ENCODE data around the gene STRA8. TPM values are rescaled to one million over a fixed set of nuclear protein-coding genes. Genes with fewer than 3 reads are reported as not detected.

STRA8 gene
- polyA plus RNA-seq = not detected

GRCh38 chr7:135233570-135233969 lies at the start of gene STRA8:
Gene STRA8 (plus strand): TSS chr7:135233838. CDS start chr7:135240525, 6,687 bp downstream.
- H3K36me3 ChIP-seq (ENCODE audit: control insufficient read depth in 2 of 2, insufficient read depth in 2 of 2, low read length in 1 of 2) = no peaks in the 10 kb centered on the region
- no peaks in the 10 kb centered on the region for H3K27me3 ChIP-seq (ENCODE audit: control insufficient read depth in 1 of 2, insufficient read depth in 2 of 2, low read length in 2 of 2)
- H3K27ac ChIP-seq (ENCODE audit: low read depth in 2 of 2, low read length in 1 of 2) = no peak within 1 kb of the TSS
- peaks cover 3% of the 10 kb centered on the region in 2 donors for H3K9me3 ChIP-seq (ENCODE audit: control insufficient read depth in 2 of 2, insufficient read depth in 1 of 2, low read depth in 1 of 2, low read length in 1 of 2)
- H3K4me3 ChIP-seq (ENCODE audit: low read depth in 1 of 2, low read length in 2 of 2) = no peak within 1 kb of the TSS
- H3K4me1 ChIP-seq (ENCODE audit: control insufficient read depth in 2 of 2, insufficient read depth in 2 of 2, low read length in 1 of 2) = no peaks in the 10 kb centered on the region
- WGBS, 2 donors = 91 to 94% methylated on average over 25 to 28 of the region's 28 CpGs

DNA sequence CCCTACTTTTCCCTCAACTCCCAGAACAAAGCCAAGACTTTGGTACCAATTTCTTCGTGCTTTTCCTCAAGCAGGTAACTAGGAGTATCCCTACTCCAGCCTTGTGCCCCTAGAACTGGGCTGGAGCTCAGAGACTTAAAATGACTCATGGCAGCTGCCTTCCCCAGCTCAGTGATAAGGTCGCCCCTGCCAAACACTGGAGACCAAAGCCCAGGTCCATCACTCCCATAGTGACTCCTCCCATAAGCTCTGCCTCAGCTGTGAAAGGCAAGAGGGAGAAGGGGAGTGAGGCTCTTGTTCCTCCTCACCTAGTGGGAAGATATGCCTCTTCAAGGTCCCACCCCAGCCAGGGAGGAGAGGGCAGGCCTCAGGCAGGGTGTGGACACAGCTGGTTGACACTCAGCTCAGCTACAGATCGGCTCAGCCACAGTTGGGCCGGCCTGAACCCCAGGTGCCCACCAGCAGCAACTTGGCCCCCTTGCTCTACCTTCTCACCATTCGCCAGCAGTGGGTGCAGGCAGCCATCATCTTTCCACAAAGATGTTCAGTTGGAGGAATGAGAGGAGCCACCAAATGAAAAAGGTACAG lies 49.3 kb upstream of the STRA8 start:
- Histone ChIP-seq H3K27me3 (ENCODE audit: control insufficient read depth in 1 of 2, insufficient read depth in 2 of 2, low read length in 2 of 2) (no peaks in the 10 kb centered on the region), H3K9me3 (ENCODE audit: control insufficient read depth in 2 of 2, insufficient read depth in 1 of 2, low read depth in 1 of 2, low read length in 1 of 2) (peaks cover 3 to 10% of the 10 kb centered on the region in 2 donors), H3K4me1 (ENCODE audit: control insufficient read depth in 2 of 2, insufficient read depth in 2 of 2, low read length in 1 of 2) (no peaks in the 10 kb centered on the region), H3K36me3 (ENCODE audit: control insufficient read depth in 2 of 2, insufficient read depth in 2 of 2, low read length in 1 of 2) (peaks cover 18 to 48% of the 10 kb centered on the region in 2 donors), H3K4me3 (ENCODE audit: low read depth in 1 of 2, low read length in 2 of 2) (no peak overlapping the region), H3K27ac (ENCODE audit: low read depth in 2 of 2, low read length in 1 of 2) (no peak overlapping the region)
- 95% methylated on average over 5 of the region's 5 CpGs for WGBS, 2 donors

DNA sequence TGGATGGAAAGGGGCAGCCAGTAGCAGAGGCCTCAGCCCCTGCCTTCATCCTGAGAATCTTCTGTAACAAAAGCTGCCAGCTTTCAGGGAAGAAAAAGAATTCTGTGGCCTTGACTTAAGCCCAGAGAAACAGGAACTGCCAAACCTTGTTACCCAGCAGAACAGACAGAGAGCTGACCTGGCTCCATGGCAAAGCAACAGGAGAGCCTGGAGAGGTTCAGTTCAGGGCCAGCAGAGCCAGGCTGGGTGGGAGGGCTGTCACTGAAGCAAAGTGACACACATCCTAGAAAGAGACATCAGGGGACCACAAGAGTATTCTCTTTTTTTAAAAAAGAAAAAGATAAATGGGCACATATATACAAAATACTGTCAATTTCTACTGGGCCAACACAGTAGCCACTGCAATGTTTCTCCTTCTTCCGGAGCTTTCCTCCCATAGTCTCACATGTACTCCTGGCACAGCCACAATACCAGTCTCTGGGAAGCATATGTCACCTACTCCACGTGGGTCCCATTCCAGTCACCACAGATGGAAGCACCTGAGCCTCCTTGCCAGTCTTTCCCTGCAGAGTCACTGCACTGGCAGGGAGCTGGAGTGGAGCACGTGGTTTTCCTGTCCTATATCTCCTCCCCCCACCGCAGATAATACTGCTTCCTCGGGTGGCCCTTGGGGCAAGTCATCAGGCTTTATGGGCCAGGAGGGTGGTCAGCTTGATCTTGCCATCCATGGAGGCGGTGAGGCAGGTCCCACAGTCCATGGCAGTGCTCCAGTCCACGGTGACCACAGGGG lies 48.0 kb upstream of the STRA8 start:
- H3K9me3 ChIP-seq (ENCODE audit: control insufficient read depth in 2 of 2, insufficient read depth in 1 of 2, low read depth in 1 of 2, low read length in 1 of 2) = peaks cover 3 to 10% of the 10 kb centered on the region in 2 donors
- WGBS, 2 donors = 85 to 87% methylated on average over 7 of the region's 7 CpGs

GRCh38 chr7:135186261-135186540 lies 47.4 kb upstream of the STRA8 start:
- H3K4me3 ChIP-seq (ENCODE audit: low read depth in 1 of 2, low read length in 2 of 2) = no peak overlapping the region
- 88 to 95% methylated on average over 3 of the region's 3 CpGs for WGBS, 2 donors

More for the DNA sequence above, 48.0 kb upstream of the STRA8 start:
- H3K27ac ChIP-seq (ENCODE audit: low read depth in 2 of 2, low read length in 1 of 2) = no peak overlapping the region
- no peak overlapping the region for H3K4me3 ChIP-seq (ENCODE audit: low read depth in 1 of 2, low read length in 2 of 2)
- peaks cover 0 to 3% of the 10 kb centered on the region in 2 donors for H3K4me1 ChIP-seq (ENCODE audit: control insufficient read depth in 2 of 2, insufficient read depth in 2 of 2, low read length in 1 of 2)
- H3K36me3 ChIP-seq (ENCODE audit: control insufficient read depth in 2 of 2, insufficient read depth in 2 of 2, low read length in 1 of 2) = peaks cover 18 to 48% of the 10 kb centered on the region in 2 donors
- H3K27me3 ChIP-seq (ENCODE audit: control insufficient read depth in 1 of 2, insufficient read depth in 2 of 2, low read length in 2 of 2) = no peaks in the 10 kb centered on the region

DNA sequence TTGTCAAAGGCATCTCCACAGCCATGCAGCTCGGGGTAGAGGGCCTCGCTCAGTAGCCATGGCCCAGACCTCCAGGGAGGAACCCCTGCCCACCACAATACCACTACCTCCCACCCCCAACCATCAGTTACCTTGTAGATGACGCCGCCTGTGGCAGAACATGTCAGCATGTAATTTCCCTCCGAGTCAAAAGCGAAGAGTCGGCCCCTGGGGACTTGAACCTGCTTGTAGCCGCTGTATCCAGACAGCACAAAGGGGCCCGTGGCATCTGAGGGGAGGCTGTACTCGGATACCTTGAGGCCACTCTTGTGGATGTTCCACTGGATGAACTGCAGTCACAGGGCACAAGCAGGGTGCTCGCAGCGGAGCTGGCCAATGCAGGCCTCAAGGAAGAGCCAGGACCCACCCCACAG lies 46.8 kb upstream of the STRA8 start:
- H3K27me3 ChIP-seq (ENCODE audit: control insufficient read depth in 1 of 2, insufficient read depth in 2 of 2, low read length in 2 of 2) = no peaks in the 10 kb centered on the region
- no peak overlapping the region for H3K4me3 ChIP-seq (ENCODE audit: low read depth in 1 of 2, low read length in 2 of 2)
- H3K27ac ChIP-seq (ENCODE audit: low read depth in 2 of 2, low read length in 1 of 2) = no peak overlapping the region
- H3K9me3 ChIP-seq (ENCODE audit: control insufficient read depth in 2 of 2, insufficient read depth in 1 of 2, low read depth in 1 of 2, low read length in 1 of 2) = peaks cover 3 to 6% of the 10 kb centered on the region in 2 donors
- peaks cover 18 to 48% of the 10 kb centered on the region in 2 donors for H3K36me3 ChIP-seq (ENCODE audit: control insufficient read depth in 2 of 2, insufficient read depth in 2 of 2, low read length in 1 of 2)
- 81 to 83% methylated on average over 12 of the region's 12 CpGs for WGBS, 2 donors
- peaks cover 0 to 3% of the 10 kb centered on the region in 2 donors for H3K4me1 ChIP-seq (ENCODE audit: control insufficient read depth in 2 of 2, insufficient read depth in 2 of 2, low read length in 1 of 2)

More at GRCh38 chr7:135186261-135186540, 47.4 kb upstream of the STRA8 start:
- H3K27ac ChIP-seq (ENCODE audit: low read depth in 2 of 2, low read length in 1 of 2) = no peak overlapping the region
- peaks cover 18 to 48% of the 10 kb centered on the region in 2 donors for H3K36me3 ChIP-seq (ENCODE audit: control insufficient read depth in 2 of 2, insufficient read depth in 2 of 2, low read length in 1 of 2)
- H3K9me3 ChIP-seq (ENCODE audit: control insufficient read depth in 2 of 2, insufficient read depth in 1 of 2, low read depth in 1 of 2, low read length in 1 of 2) = peaks cover 3 to 7% of the 10 kb centered on the region in 2 donors
- no peaks in the 10 kb centered on the region for H3K27me3 ChIP-seq (ENCODE audit: control insufficient read depth in 1 of 2, insufficient read depth in 2 of 2, low read length in 2 of 2)
- H3K4me1 ChIP-seq (ENCODE audit: control insufficient read depth in 2 of 2, insufficient read depth in 2 of 2, low read length in 1 of 2) = peaks cover 0 to 3% of the 10 kb centered on the region in 2 donors

- Histone ChIP-seq H3K27me3 (ENCODE audit: control insufficient read depth in 1 of 2, insufficient read depth in 2 of 2, low read length in 2 of 2) (no peaks in the 10 kb centered on the region), H3K9me3 (ENCODE audit: control insufficient read depth in 2 of 2, insufficient read depth in 1 of 2, low read depth in 1 of 2, low read length in 1 of 2) (no peaks in the 10 kb centered on the region), H3K4me3 (ENCODE audit: low read depth in 1 of 2, low read length in 2 of 2) (no peak overlapping the region), H3K36me3 (ENCODE audit: control insufficient read depth in 2 of 2, insufficient read depth in 2 of 2, low read length in 1 of 2) (peaks cover 17 to 51% of the 10 kb centered on the region in 2 donors), H3K4me1 (ENCODE audit: control insufficient read depth in 2 of 2, insufficient read depth in 2 of 2, low read length in 1 of 2) (peaks cover 0 to 6% of the 10 kb centered on the region in 2 donors), H3K27ac (ENCODE audit: low read depth in 2 of 2, low read length in 1 of 2) (no peak overlapping the region)
- 90 to 93% methylated on average over 12 of the region's 12 CpGs for WGBS, 2 donors
Observed at GRCh38 chr7:135188298-135188984, 45.2 kb upstream of the STRA8 start.

DNA sequence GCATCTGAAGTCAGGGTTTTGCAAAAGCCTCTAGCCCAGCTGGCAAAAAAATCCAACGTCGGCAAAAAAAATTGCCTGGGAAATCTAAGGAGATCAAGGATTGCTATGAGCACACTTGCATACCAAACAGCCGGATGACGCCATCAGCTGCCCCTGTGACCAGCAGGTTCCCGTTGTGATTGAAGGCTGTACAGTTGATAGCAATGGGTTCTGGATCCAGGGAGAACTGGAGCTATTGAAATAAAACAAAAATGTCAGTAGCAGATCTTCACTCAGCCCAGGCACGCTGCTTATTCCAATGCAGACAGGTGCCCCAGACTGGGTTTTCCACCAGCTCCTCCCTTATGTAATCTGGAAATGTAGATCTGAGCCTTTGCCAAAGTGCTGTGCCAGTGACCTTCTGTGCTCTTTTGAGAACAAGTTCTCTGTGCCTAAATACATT lies 44.4 kb upstream of the STRA8 start:
- 65 to 66% methylated on average over 6 of the region's 6 CpGs for WGBS, 2 donors
- peaks cover 0 to 8% of the 10 kb centered on the region in 2 donors for H3K4me1 ChIP-seq (ENCODE audit: control insufficient read depth in 2 of 2, insufficient read depth in 2 of 2, low read length in 1 of 2)
- H3K27ac ChIP-seq (ENCODE audit: low read depth in 2 of 2, low read length in 1 of 2) = peak overlapping the region in 1 of 2 donors; percentile 15
- H3K9me3 ChIP-seq (ENCODE audit: control insufficient read depth in 2 of 2, insufficient read depth in 1 of 2, low read depth in 1 of 2, low read length in 1 of 2) = no peaks in the 10 kb centered on the region
- H3K27me3 ChIP-seq (ENCODE audit: control insufficient read depth in 1 of 2, insufficient read depth in 2 of 2, low read length in 2 of 2) = no peaks in the 10 kb centered on the region
- no peak overlapping the region for H3K4me3 ChIP-seq (ENCODE audit: low read depth in 1 of 2, low read length in 2 of 2)
- H3K36me3 ChIP-seq (ENCODE audit: control insufficient read depth in 2 of 2, insufficient read depth in 2 of 2, low read length in 1 of 2) = peaks cover 13 to 53% of the 10 kb centered on the region in 2 donors

- WGBS, 2 donors = 55 to 60% methylated on average over 4 of the region's 4 CpGs
- Histone ChIP-seq H3K36me3 (ENCODE audit: control insufficient read depth in 2 of 2, insufficient read depth in 2 of 2, low read length in 1 of 2) (peaks cover 17 to 52% of the 10 kb centered on the region in 2 donors), H3K27ac (ENCODE audit: low read depth in 2 of 2, low read length in 1 of 2) (peak overlapping the region; percentile 14 to 47), H3K4me3 (ENCODE audit: low read depth in 1 of 2, low read length in 2 of 2) (no peak overlapping the region), H3K4me1 (ENCODE audit: control insufficient read depth in 2 of 2, insufficient read depth in 2 of 2, low read length in 1 of 2) (peaks cover 6 to 13% of the 10 kb centered on the region in 2 donors), H3K9me3 (ENCODE audit: control insufficient read depth in 2 of 2, insufficient read depth in 1 of 2, low read depth in 1 of 2, low read length in 1 of 2) (no peaks in the 10 kb centered on the region), H3K27me3 (ENCODE audit: control insufficient read depth in 1 of 2, insufficient read depth in 2 of 2, low read length in 2 of 2) (no peaks in the 10 kb centered on the region)
Observed at GRCh38 chr7:135189961-135190360, 43.7 kb upstream of the STRA8 start.

- H3K36me3 ChIP-seq (ENCODE audit: control insufficient read depth in 2 of 2, insufficient read depth in 2 of 2, low read length in 1 of 2) = peaks cover 14 to 48% of the 10 kb centered on the region in 2 donors
- H3K27me3 ChIP-seq (ENCODE audit: control insufficient read depth in 1 of 2, insufficient read depth in 2 of 2, low read length in 2 of 2) = no peaks in the 10 kb centered on the region
- no peak overlapping the region for H3K4me3 ChIP-seq (ENCODE audit: low read depth in 1 of 2, low read length in 2 of 2)
- no peaks in the 10 kb centered on the region for H3K9me3 ChIP-seq (ENCODE audit: control insufficient read depth in 2 of 2, insufficient read depth in 1 of 2, low read depth in 1 of 2, low read length in 1 of 2)
- peaks cover 6 to 13% of the 10 kb centered on the region in 2 donors for H3K4me1 ChIP-seq (ENCODE audit: control insufficient read depth in 2 of 2, insufficient read depth in 2 of 2, low read length in 1 of 2)
- H3K27ac ChIP-seq (ENCODE audit: low read depth in 2 of 2, low read length in 1 of 2) = peak overlapping the region in 1 of 2 donors; percentile 17
Observed at GRCh38 chr7:135190703-135191102, 42.9 kb upstream of the STRA8 start.
